RPMI7951 (cell line): ENCODE results near the gene MT1G. TPM values are rescaled to one million over a fixed set of nuclear protein-coding genes. Genes with fewer than 3 reads are reported as not detected.
A peak's percentile ranks its signal among the peaks of the same experiment; 100 is the strongest.
"Not testable (repeated sequence)": the region's sequence is repeated elsewhere in the genome, so short reads cannot be mapped to it uniquely, and the experiment has no call there.

Experiments used
- DNase-seq: peaks from one replicate; pipeline ENCODE4 v3.0.0-alpha.2; 2012; ENCODE audit warnings: low read depth
- total RNA-seq: library from RNA; depleted of rRNA; stranded (reverse); fragments of >200 nt; shearing (Covaris generic); gene quantifications from 2 replicates; pipeline ENCODE4 v1.2.3, GENCODE V29; 2014; rRNA removed

MT1G gene
- total RNA-seq = 6.8 and 13.5 TPM in 2 replicates

- peak; percentile 52 for DNase-seq
These were observed at the start of gene MT1G for GRCh38 chr16:56667581-56668571. Gene MT1G, minus strand, starts transcription at chr16:56668065. Its CDS starts 72 bp downstream, at chr16:56667993.

- DNase-seq = not testable (repeated sequence)
These were observed 49.7 kb upstream of the MT1G start for GRCh38 chr16:56717532-56717931.

- DNase-seq = no peak
These were observed 48.9 kb upstream of the MT1G start for GRCh38 chr16:56716761-56717160.

GRCh38 chr16:56715126-56715525 lies 47.3 kb upstream of the MT1G start:
- peak; percentile 17 for DNase-seq

- DNase-seq = no peak
These were observed 45.9 kb upstream of the MT1G start for GRCh38 chr16:56713794-56714193.

GRCh38 chr16:56711862-56712261 lies 44.0 kb upstream of the MT1G start:
- DNase-seq = no peak

GRCh38 chr16:56710181-56710737 lies 42.4 kb upstream of the MT1G start:
- DNase-seq = no peak

- DNase-seq = no peak
These were observed 41.7 kb upstream of the MT1G start for GRCh38 chr16:56709443-56710040.

- no peak for DNase-seq
These were observed 40.9 kb upstream of the MT1G start for GRCh38 chr16:56708525-56709442.

- DNase-seq = no peak
These were observed 35.0 kb upstream of the MT1G start for GRCh38 chr16:56702836-56703235.

GRCh38 chr16:56701534-56701933 lies 33.7 kb upstream of the MT1G start:
- no peak for DNase-seq

GRCh38 chr16:56700631-56701030 lies 32.8 kb upstream of the MT1G start:
- DNase-seq = no peak

GRCh38 chr16:56700195-56700594 lies 32.3 kb upstream of the MT1G start:
- DNase-seq = no peak

- DNase-seq = no peak
These were observed 29.7 kb upstream of the MT1G start for GRCh38 chr16:56697456-56698155.

GRCh38 chr16:56695246-56695645 lies 27.4 kb upstream of the MT1G start:
- DNase-seq = no peak

- DNase-seq = peak; percentile 66
These were observed 24.0 kb upstream of the MT1G start for GRCh38 chr16:56691885-56692284.

GRCh38 chr16:56690420-56691122 lies 22.7 kb upstream of the MT1G start:
- no peak for DNase-seq

- DNase-seq = no peak
These were observed 21.3 kb upstream of the MT1G start for GRCh38 chr16:56689171-56689570.

- DNase-seq = no peak
These were observed 20.9 kb upstream of the MT1G start for GRCh38 chr16:56688762-56689161.

- no peak for DNase-seq
These were observed 18.9 kb upstream of the MT1G start for GRCh38 chr16:56686758-56687157.
